GM18511 (cell line): ENCODE results near the gene ITPKB.
"Not testable (repeated sequence)": the region's sequence is repeated elsewhere in the genome, so short reads cannot be mapped to it uniquely, and the experiment has no call there.

Experiments used
- ATAC-seq: cut with Tn5 transposase; IDR thresholded peaks from one replicate; pipeline ENCODE4 v1.9.1; 2021; ENCODE audit warnings: mild to moderate bottlenecking, moderate library complexity; ENCODE audit not compliant: unreplicated experiment

Gene ITPKB

GRCh38 chr1:226738995-226739695 is at the start of gene ITPKB:
Gene ITPKB, minus strand, starts transcription at chr1:226739282. Its CDS starts 1,824 bp downstream, at chr1:226737458.
- ATAC-seq = peak; percentile 36

- ATAC-seq = no peak
These were observed 48.6 kb upstream of the ITPKB start for GRCh38 chr1:226787638-226788037.

DNA sequence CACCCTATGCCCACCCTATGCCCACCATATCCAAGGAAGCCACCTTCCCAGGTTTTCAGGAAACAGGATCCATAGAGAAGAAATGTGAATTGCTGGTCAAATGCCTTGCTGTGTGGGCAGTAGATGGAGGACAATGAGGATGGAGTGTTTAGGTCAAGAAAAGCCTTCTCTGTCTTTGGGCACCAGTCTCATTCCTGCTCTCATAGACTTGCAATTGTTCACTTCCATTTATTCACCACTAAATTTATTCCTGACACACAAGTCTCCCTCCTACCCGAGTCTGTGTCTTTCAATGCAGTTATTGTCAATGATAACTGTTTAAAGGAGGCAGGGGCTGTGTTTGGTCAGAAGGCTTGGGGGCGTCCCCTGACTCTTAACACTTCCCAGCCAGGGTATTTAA is 48.0 kb upstream of the ITPKB start:
- no peak for ATAC-seq

DNA sequence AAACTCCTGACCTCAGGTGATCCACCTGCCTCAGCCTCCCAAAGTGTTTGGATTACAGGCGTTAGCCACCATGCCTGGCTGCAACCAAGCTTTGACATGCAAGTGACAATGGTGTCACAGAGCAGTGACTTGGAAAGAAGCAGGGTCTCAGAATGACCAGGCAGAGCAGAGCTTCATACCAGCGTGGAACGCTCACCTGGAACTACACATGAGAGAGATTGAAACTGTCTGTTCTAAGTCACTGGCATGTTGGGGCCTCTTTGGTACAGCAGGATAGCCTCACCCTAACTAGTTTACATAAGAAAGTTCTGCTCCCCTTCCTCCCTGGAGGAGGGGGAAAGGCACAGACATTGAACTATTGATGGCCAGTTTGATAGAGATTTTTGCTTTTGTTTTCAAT is 47.5 kb upstream of the ITPKB start:
- peak; percentile 85 for ATAC-seq

DNA sequence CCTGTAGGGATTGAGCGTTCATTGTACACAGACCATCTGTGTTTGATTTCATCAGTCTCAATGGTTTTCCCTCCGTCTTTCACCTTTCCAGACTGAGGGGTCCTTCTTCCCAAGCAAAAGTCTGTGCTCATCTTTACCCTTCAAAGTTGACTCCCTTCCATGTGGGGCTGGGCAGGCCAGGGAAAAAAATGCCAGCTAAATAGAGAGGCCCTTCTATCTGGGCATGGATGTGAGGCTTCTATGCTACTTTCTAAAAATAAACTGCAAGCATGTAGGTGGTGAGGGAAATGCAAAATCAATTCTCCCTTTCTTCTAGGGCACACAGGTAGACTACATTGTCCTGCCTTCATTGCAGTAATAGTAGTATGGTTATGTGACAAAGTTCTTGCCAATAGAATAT is 46.7 kb upstream of the ITPKB start:
- no peak for ATAC-seq

- ATAC-seq = no peak
These were observed 45.3 kb upstream of the ITPKB start for GRCh38 chr1:226784081-226785049.

GRCh38 chr1:226782845-226783601 is 43.9 kb upstream of the ITPKB start:
- ATAC-seq = no peak

GRCh38 chr1:226781937-226782609 is 43.0 kb upstream of the ITPKB start:
- no peak for ATAC-seq

- no peak for ATAC-seq
These were observed 40.5 kb upstream of the ITPKB start for GRCh38 chr1:226779561-226779960.

GRCh38 chr1:226778657-226779058 is 39.6 kb upstream of the ITPKB start:
- no peak for ATAC-seq

- ATAC-seq = no peak
These were observed 37.9 kb upstream of the ITPKB start for GRCh38 chr1:226776975-226777374.

- ATAC-seq = no peak
These were observed 37.0 kb upstream of the ITPKB start for GRCh38 chr1:226776066-226776465.

GRCh38 chr1:226772446-226773139 is 33.5 kb upstream of the ITPKB start:
- ATAC-seq = peak; percentile 83

- ATAC-seq = not testable (repeated sequence)
These were observed 28.1 kb upstream of the ITPKB start for GRCh38 chr1:226767170-226767569.

GRCh38 chr1:226766565-226766964 is 27.5 kb upstream of the ITPKB start:
- no peak for ATAC-seq

DNA sequence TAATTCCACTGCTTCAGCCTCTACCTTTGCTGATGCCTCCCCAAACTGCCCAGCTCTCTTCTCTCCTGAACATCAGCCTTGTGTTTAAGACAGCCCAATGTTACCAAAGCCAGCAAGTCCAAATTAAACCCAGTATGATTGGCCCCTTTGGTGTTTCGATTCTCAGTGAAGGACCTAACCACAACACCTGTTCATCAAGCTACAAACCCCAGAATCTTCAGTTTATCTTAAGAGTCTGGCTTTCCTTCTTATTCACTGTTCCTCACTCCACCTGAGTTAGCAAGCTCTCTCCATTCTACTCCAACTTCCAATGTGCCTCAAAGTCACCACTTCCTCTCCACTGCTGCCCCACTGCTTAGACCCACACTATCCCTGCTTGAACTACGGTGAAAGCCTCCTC is 25.5 kb upstream of the ITPKB start:
- peak; percentile 98 for ATAC-seq

DNA sequence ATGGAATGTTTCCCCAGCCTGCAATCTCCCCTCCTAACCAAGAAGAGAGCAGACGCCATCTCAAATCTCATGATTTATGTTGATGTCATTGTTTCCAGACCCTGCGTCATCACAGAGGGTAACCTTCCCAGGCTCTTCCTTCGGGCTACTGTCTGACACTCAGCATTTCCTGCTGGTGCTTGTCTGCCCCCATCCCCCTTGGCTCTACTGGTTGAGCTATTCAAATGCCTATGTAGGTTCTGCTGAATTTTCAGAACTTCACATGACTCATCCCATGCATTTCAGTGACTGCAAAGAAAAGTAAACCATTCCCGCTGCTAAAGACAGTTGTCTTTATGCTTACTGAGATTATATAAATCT is 24.8 kb upstream of the ITPKB start:
- ATAC-seq = peak; percentile 56

DNA sequence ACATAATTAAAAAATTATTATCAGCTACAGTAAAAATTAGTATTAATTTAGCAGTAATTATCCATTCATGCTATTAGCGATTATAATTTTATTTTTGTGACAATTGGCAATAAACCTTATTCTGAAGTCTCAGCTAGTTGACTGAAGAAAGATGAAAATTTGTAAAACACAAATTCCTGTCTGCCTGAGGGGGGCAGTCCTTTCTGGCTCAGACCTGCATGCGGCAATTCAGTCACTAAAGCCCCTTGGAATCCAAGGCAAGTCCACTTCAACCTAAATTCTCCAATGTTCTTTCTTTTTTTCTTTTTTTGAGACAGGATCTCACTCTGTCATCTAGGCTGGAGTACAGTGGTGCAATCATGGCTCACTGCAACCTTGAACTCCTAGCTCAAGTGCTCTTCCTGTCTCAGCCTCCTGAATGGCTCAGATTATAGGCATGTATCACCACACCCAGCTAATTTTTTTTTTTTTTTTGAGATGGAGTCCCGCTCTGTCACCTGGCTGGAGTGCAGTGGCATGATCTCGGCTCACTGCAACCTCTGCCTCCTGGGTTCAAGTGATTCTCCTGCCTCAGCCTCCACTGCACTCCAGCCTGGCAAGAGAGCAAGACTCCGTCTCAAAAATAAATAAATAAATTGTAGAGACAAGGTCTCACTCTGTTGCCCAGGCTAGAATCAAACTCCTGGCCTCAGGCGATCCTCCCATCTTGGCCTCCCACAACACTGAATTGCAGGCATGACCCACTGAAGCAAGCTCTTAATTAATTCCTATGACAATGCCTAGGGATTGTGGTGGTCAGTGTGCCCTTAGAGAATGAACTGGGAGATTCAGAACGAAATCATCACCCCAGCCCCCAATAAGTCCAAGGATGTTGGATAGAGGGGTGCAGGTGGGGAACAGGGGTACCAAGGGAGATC is 24.2 kb upstream of the ITPKB start:
- ATAC-seq = no peak

GRCh38 chr1:226762055-226762454 is 23.0 kb upstream of the ITPKB start:
- no peak for ATAC-seq
